Muscle of arm (tissue), 14 donors: Measurements from ENCODE around the gene EFCAB7. TPM values are rescaled to one million over a fixed set of nuclear protein-coding genes. Genes with fewer than 3 reads are reported as not detected.

ENCODE experiments used
- DNase-seq: peaks from one replicate; pipeline ENCODE4 v3.0.0-alpha.2; 2013
- long read RNA-seq, 11 donors: transcript quantifications; one replicate each; lab custom pipeline, GENCODE V29; 2026
- polyA plus RNA-seq, 12 donors: library from polyadenylated mRNA; unstranded; fragments of 120-200 nt; gene quantifications; one replicate each; pipeline ENCODE4 v1.2.1, GENCODE V29; 2013; ENCODE audit not compliant: insufficient read length in 12 of 12

Gene EFCAB7
- polyA plus RNA-seq: 10 to 100 TPM in 7 of 12 donors, 1 to 10 TPM in 4, not detected in 1; 5.4 to 16.7 (median 10.8) TPM
- long read RNA-seq, donor 1, partial matches to known transcripts: 0 of 1 reads
- long read RNA-seq, donor 1, other reads (novel, unspliced or antisense): 0 of 1 reads
- long read RNA-seq, donor 2, partial matches to known transcripts: 0 of 4 reads
- long read RNA-seq, donor 2, other reads (novel, unspliced or antisense): 0 of 4 reads
- long read RNA-seq, donor 3: 0 reads
- long read RNA-seq, donor 4: 0 reads
- long read RNA-seq, donor 5, partial matches to known transcripts: 0 of 1 reads
- long read RNA-seq, donor 5, other reads (novel, unspliced or antisense): 0 of 1 reads
- long read RNA-seq, donor 6, partial matches to known transcripts: 0 of 1 reads
- long read RNA-seq, donor 6, other reads (novel, unspliced or antisense): 0 of 1 reads
- long read RNA-seq, donor 7, partial matches to known transcripts: 0 of 1 reads
- long read RNA-seq, donor 7, other reads (novel, unspliced or antisense): 0 of 1 reads
- long read RNA-seq, donor 8: 0 reads
- long read RNA-seq, donor 9, partial matches to known transcripts: 0 of 1 reads
- long read RNA-seq, donor 9, other reads (novel, unspliced or antisense): 0 of 1 reads
- long read RNA-seq, donor 10, partial matches to known transcripts: 0 of 2 reads
- long read RNA-seq, donor 10, other reads (novel, unspliced or antisense): 0 of 2 reads
- long read RNA-seq, donor 11: 0 reads

DNA sequence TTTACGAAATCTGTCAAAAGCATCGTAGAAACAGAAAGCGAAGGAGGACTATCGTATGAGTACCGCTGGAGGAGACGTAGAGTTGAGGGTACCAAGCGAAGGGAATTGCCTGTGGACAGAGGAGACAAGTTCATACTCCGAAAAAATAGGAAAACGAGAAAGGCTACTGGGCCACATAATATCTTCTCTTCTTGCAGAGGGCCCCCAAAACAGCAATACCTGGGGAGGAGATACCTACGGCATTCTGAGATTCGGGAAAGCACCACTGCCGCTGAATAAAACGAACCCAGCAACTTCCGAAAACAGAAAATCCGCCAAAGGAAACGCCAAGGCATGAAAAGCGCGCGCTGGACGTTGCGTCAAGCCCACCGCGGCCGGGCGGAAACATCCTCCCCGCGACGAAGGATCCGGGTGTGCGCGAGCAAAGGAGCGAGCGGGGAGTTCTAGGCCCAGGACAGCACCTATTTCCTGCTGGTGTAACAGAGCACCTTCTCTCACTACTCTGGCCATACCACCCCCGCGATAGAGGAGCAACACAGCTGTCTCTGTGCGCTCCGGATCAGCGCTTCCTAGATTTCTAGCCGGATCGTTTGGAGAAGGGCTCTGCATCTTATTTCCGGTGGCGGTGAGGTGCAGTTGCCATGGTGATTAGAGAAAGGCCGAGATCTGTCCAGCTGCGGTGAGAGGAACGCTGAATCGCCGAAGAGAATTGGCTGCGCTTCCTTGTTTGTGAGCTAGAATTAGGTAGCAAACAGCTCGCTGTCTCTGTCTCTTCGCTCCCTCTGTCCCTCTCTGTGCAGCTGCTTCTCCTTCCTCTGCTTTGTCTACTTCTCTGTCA lies at the start of gene EFCAB7, which contains the start of gene ITGB3BP:
TSS of gene EFCAB7 (plus strand) at position 635 of the 838 bp plus-strand sequence. CDS start 2,048 bp downstream, outside the sequence.
TSS of gene ITGB3BP (minus strand) at position 335 of the 838 bp plus-strand sequence. CDS start at position 243, 92 bp downstream.
- DNase-seq: peak; percentile 93

GRCh38 chr1:63475761-63476160 lies 47.6 kb upstream of the EFCAB7 start:
- no peak for DNase-seq

- no peak for DNase-seq
These were observed 43.3 kb upstream of the EFCAB7 start for GRCh38 chr1:63480057-63480456.

DNA sequence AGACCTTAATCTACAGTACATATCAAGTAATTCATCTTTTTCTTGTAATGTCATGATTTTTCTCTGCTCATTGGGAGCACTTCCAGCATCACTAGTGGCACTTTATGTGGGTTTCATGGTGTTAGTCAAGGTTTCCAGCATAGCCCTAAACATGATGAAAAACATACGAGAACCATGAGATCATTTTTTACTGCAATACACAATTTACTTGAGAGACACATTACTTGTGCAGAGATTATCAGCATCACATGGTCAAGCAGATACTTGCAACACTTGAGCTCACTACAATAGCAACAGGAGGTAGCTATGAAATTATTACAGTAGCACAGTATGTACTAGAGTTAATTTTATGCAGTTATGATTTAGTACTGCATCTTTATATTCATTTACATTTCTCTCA lies 36.7 kb upstream of the EFCAB7 start:
- no peak for DNase-seq

DNA sequence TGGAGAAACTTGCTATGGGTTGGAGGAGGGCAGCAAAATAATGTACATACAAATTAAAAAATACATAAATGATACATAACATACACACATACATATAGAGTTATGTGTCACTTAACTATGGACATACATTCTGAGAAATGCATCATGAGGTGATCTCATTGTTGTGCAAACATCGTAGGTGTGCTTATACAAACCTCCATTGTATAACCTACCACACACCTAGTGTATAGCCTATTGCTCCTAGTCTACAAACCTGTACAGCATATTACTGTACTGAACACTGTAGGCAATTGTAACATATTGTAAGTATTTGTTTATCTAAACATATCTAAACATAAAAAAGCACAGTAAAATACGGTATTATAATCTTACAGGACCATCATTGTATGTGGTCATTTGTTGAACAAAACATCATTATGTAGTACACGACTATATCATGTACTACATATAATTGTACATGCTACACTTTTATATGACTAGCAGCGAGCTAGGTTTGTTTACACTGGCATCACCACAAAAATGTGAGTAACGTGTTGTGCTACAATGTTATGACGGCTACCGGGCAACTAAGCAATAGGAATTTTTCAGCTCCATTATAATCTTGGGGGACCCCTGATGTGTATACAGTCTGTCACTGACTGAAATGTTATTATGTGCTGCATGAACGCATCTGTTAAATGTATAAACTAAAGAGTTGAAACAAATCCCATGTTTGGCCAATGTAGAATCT lies 35.8 kb upstream of the EFCAB7 start:
- DNase-seq: no peak

GRCh38 chr1:63497577-63497976 lies 25.7 kb upstream of the EFCAB7 start:
- DNase-seq: no peak

- DNase-seq: no peak
These were observed 25.2 kb upstream of the EFCAB7 start for GRCh38 chr1:63498106-63498505.

GRCh38 chr1:63501256-63501655 lies 22.1 kb upstream of the EFCAB7 start:
- DNase-seq: no peak

DNA sequence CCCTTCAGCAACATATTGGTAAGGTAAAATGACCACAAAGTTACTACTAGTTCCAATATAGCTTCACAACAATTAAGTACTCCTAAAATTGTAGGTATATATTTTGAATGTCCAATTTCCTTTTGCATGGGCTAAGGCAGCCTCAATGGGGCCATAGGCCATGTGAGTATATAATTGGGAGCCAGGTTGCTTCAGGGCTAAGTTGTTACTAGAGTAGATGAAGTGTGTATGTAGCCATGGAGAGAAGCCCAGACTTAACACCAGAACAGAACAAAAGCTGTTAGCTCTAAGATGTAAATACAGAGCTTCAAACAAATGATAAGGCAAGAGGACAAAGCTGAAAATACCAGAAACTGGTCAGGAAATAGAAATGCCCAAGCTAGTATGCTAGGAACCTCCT lies 16.5 kb upstream of the EFCAB7 start:
- no peak for DNase-seq

- DNase-seq: no peak
These were observed 13.6 kb upstream of the EFCAB7 start for GRCh38 chr1:63509718-63510117.

GRCh38 chr1:63512584-63512983 lies 10.7 kb upstream of the EFCAB7 start:
- no peak for DNase-seq

DNA sequence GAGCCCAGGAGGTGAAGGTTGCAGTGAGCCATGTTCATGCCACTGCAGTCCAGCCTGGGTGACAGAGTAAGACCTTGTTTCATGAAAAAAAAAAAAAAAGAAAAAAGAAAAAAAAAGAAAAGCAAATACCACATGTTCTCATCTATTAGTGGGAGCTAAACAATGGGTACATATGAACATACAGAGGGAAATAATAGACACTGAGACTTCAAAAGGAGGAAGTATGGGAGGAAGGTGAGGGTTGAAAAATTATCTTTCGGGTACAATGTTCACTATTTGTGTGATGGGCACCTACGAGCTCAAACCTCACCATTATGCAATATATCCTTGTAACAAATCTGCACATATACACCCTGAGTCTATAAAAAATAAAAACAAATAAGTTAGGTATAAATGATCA lies 6.7 kb upstream of the EFCAB7 start:
- no peak for DNase-seq

DNA sequence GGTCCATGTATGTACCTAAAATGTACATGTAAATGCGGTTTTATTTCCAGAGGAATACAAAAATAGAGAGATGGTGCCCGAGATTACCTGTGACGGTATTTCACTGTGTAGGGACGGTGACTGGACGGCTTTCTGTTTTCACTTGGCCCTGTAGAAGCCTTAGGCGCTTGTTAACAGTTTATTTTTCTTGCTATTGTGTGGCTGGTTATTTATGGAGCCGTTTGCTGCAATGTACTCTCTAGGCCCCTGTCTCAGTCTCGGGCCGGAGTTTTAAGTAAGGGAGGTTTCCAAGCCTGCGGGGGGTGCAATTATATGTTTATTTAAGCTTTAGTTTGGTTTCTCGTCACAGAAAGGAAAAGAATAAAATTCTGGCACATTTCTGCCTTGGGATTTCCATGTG lies 413 bp downstream of the EFCAB7 start:
- DNase-seq: no peak

DNA sequence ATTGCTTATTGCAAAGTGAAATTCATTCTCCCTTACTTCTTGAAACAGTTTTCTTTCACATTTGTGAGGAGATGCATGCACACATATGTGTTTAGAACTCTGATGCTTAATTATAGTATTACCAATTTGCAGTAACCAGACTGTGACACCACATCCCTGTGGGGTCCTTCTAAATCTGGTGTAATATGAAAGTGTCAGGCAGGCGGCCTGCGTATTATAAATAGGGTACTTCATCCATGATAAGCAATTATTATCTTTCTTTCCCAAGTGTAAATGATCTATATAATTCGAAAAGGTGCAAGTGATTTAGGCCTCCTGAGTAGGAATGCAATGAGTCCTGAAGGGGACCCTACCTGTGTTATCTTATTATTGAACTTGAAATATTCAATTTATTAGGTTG lies 876 bp downstream of the EFCAB7 start:
- peak; percentile 4 for DNase-seq

GRCh38 chr1:63532727-63533126 lies 9.4 kb downstream of the EFCAB7 start:
- DNase-seq: no peak

DNA sequence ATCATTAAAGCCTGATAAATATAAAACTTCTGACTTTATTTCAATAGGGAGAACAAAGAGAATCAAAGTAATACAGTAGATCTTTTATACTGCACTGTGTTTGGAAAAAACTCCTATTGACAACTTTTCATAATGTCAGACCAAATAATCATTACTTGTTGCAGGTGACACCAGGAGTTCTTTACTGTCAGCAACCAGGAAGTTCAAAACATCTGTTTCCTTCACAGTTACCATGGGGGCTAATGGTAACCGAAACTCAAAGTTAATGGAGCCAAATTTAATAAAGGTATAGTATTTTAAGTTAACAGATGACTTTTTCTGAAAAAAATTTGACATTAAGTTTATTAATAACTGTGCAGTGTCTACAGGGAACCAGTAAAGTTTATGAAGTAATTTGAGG lies 10.6 kb downstream of the EFCAB7 start:
- DNase-seq: no peak

DNA sequence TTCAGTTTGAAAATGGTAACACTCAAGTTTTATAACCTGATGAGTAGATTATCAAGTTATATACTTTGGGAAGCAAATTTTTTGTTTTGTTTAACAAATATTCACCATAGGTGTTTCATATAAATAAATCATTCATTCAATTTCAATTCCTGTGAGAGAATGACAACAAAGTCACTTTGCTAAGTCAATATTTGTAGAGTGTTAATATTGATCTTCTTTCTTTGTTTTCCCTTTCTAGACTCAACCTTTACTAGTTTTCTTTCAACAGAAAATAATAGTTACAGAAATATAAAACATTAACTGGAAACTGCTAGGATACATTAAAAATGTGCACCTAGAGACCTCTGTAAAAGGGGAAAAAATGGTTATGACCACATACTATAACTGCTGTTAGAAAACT lies 11.1 kb downstream of the EFCAB7 start:
- DNase-seq: no peak

DNA sequence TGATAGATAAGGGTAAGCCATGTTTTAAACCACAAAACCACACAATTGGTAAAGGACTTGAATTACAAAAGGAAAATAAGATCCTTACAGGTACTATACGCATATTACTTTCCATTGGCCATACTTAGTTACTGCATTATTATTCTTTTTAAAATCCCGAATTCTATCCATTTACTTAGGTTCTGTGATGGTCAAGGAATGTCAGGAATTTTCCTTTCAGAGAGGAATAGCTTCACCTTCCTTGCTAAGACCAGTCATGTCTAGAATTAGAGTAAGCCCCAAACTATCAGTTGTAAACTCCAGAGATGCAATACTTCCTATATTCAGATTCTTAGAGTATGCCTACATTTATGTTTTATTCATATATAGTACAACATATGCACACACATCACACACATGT lies 13.7 kb downstream of the EFCAB7 start:
- no peak for DNase-seq

- DNase-seq: no peak
These were observed 14.6 kb downstream of the EFCAB7 start for GRCh38 chr1:63537940-63538339.

GRCh38 chr1:63545780-63546179 lies 22.5 kb downstream of the EFCAB7 start:
- no peak for DNase-seq

- DNase-seq: peak; percentile 6
These were observed 24.4 kb downstream of the EFCAB7 start for GRCh38 chr1:63547621-63548294.
